ENCODE measurements around the gene AHCTF1. TPM values are rescaled to one million over a fixed set of nuclear protein-coding genes. Genes with fewer than 3 reads are reported as not detected.
"Not testable (repeated sequence)": the region's sequence is repeated elsewhere in the genome, so short reads cannot be mapped to it uniquely, and the experiment has no call there.

Gene AHCTF1
- total and polyA plus RNA-seq, 10 of the 15 experiments (the other 5 are each of a cell fraction or from before 2014, with no cell fraction given) = 3.4 to 45.5 (median 17.8) TPM

- FAIRE-seq (no peak), DNase-seq (ENCODE audit: low read depth, low spot score) (no peak), ATAC-seq (no peak)
- SMC1A ChIA-PET (ENCODE audit: uncharacterized antibody, unreplicated experiment) = no interaction called here
- H3K9ac ChIP-seq (ENCODE audit: control insufficient read depth, insufficient read depth, low read length) = no peak overlapping the region
- TF ChIP-seq SMC3 (IDR thresholded peaks at IDR 0.05; ENCODE audit: borderline replicate concordance, low read length) = no peak
- no peak for TF ChIP-seq PAX5 (IDR thresholded peaks at IDR 0.05; ENCODE audit: borderline replicate concordance, low read depth, low read length)
- no peak for TF ChIP-seq BRCA1 (IDR thresholded peaks at IDR 0.05; ENCODE audit: low read depth, low read length)
- no peak for TF ChIP-seq SREBF1 (IDR thresholded peaks at IDR 0.05; ENCODE audit: low read length)
- no peak for TF ChIP-seq STAT1 (conservative IDR thresholded peaks at IDR 0.05)
- no peak for TF ChIP-seq PAX8 (IDR thresholded peaks at IDR 0.05)
- no peak overlapping the region for H3K27ac ChIP-seq (ENCODE audit: control insufficient read depth, insufficient read depth)
- no peak overlapping the region for H3K4me3 ChIP-seq
- H3K4me1 ChIP-seq (ENCODE audit: control insufficient read depth, insufficient read depth, low read length) = peaks cover under 1% of the 10 kb centered on the region
- intact Hi-C loops (cut with micrococcal nuclease; ENCODE audit: unreplicated experiment) (no loop called here), in situ Hi-C loops (cut with MboI) (no loop called here)
- H3K36me3 ChIP-seq (ENCODE audit: control insufficient read depth in 2 of 2, insufficient read depth in 2 of 2, low read length in 1 of 2) = peaks cover 0 to 18% of the 10 kb centered on the region in 2 experiments
- CTCF ChIA-PET = no interaction called here
- H4K20me1 ChIP-seq (ENCODE audit: control insufficient read depth, insufficient read depth) = no peaks in the 10 kb centered on the region
- WGBS (ENCODE audit: insufficient coverage, insufficient replicate concordance, low lambda C conversion rate, missing lambda C conversion rate) = 97% methylated on average over 2 of the region's 2 CpGs
- H3K27me3 ChIP-seq (replicated peaks in 1 of 2; ENCODE audit: control insufficient read depth in 2 of 2, insufficient read depth in 2 of 2, low read length in 1 of 2) = no peaks in the 10 kb centered on the region
- no peaks in the 10 kb centered on the region for H3K9me3 ChIP-seq (replicated peaks; ENCODE audit: control insufficient read depth, insufficient read depth, low read length)
- RAD21 ChIA-PET (ENCODE audit: unreplicated experiment) = no interaction called here
- H3K4me2 ChIP-seq (ENCODE audit: control insufficient read depth, insufficient read depth) = no peak overlapping the region
- BruUV-seq (replicated peaks) = no TSS peak
- no peaks in the 10 kb centered on the region for H3K79me2 ChIP-seq (ENCODE audit: control insufficient read depth, insufficient read depth, low read length)
- H2AFZ ChIP-seq (ENCODE audit: control insufficient read depth, low read depth, low read length) = no peak overlapping the region
- POLR2A ChIA-PET = no interaction called here
Observed at GRCh38 chr1:246888522-246888921, 43.2 kb downstream of the AHCTF1 start.

- H4K20me1 ChIP-seq (ENCODE audit: control insufficient read depth, insufficient read depth); H3K9me3 ChIP-seq (replicated peaks; ENCODE audit: control insufficient read depth, insufficient read depth, low read length); SMC1A ChIA-PET (ENCODE audit: uncharacterized antibody, unreplicated experiment); H3K4me2 ChIP-seq (ENCODE audit: control insufficient read depth, insufficient read depth); POLR2A ChIA-PET; in situ Hi-C loops (cut with MboI); H3K27me3 ChIP-seq (replicated peaks in 1 of 2; ENCODE audit: control insufficient read depth in 2 of 2, insufficient read depth in 2 of 2, low read length in 1 of 2); ATAC-seq; FAIRE-seq; H3K79me2 ChIP-seq (ENCODE audit: control insufficient read depth, insufficient read depth, low read length); intact Hi-C loops (cut with micrococcal nuclease; ENCODE audit: unreplicated experiment); H3K4me1 ChIP-seq (ENCODE audit: control insufficient read depth, insufficient read depth, low read length); BruUV-seq (replicated peaks); H3K4me3 ChIP-seq; H3K27ac ChIP-seq (ENCODE audit: control insufficient read depth, insufficient read depth); DNase-seq (ENCODE audit: low read depth, low spot score); RAD21 ChIA-PET (ENCODE audit: unreplicated experiment); H3K9ac ChIP-seq (ENCODE audit: control insufficient read depth, insufficient read depth, low read length); H2AFZ ChIP-seq (ENCODE audit: control insufficient read depth, low read depth, low read length): not testable (repeated sequence)
- 95% methylated on average over 5 of the region's 5 CpGs for WGBS (ENCODE audit: insufficient coverage, insufficient replicate concordance, low lambda C conversion rate, missing lambda C conversion rate)
- CTCF ChIA-PET = interaction anchor here (1.0 to 1.1 kb wide), 4 partner anchors 14 to 86 kb away, joined by 3 to 4 read pairs (median 4); no protein-coding TSS in a partner anchor
- peaks cover 0 to 28% of the 10 kb centered on the region in 2 experiments for H3K36me3 ChIP-seq (ENCODE audit: control insufficient read depth in 2 of 2, insufficient read depth in 2 of 2, low read length in 1 of 2)
Observed at GRCh38 chr1:246885389-246885788, 46.4 kb downstream of the AHCTF1 start.
